K562 (cell line): ENCODE results near the gene LILRA2. TPM values are rescaled to one million over a fixed set of nuclear protein-coding genes. Genes with fewer than 3 reads are reported as not detected.
A peak's percentile ranks its signal among the peaks of the same experiment; 100 is the strongest.

ENCODE experiments used
- ATF2 ChIP-seq: sonication (generic); formaldehyde crosslinking; IDR thresholded peaks from 2 replicates; pipeline ENCODE4 v1.8.1; 2022; ENCODE audit warnings: missing genetic modification reagents
- BDP1 ChIP-seq: IDR thresholded peaks from 3 replicates; pipeline ENCODE4 v1.6.1; 2011; ENCODE audit not compliant: insufficient read length, insufficient read depth
- CBX8 ChIP-seq: fragments of 200-600 bp; sonication (generic); IDR thresholded peaks from 2 replicates; pipeline ENCODE4 v1.6.1; 2012; ENCODE audit warnings: borderline replicate concordance, mixed run types, low read depth, mild to moderate bottlenecking, moderate library complexity, mixed read lengths, low read length, control low read depth, inconsistent platforms; ENCODE audit not compliant: poor library complexity, severe bottlenecking; ENCODE audit errors: extremely low read depth
- DIDO1 ChIP-seq: fragments of 450-650 bp; IDR thresholded peaks from 2 replicates; pipeline ENCODE4 v1.6.1; 2016; ENCODE audit warnings: low read depth, missing biosample characterization, missing genetic modification characterization
- FIP1L1 ChIP-seq: fragments of 200-400 bp; formaldehyde crosslinking; IDR thresholded peaks from 2 replicates; pipeline ENCODE4 v1.6.1; 2018; ENCODE audit warnings: mild to moderate bottlenecking, low read depth, low read length; ENCODE audit not compliant: poor library complexity, severe bottlenecking
- GABPA ChIP-seq: fragments of 200-800 bp; sonication (Bioruptor generic); conservative IDR thresholded peaks from 2 replicates; pipeline ENCODE4 v1.6.1; 2016; ENCODE audit warnings: low read depth, missing genetic modification characterization, missing compliant biosample characterization
- HMG20A ChIP-seq: fragments of 450-650 bp; formaldehyde crosslinking; conservative IDR thresholded peaks from 2 replicates; pipeline ENCODE4 v1.4.0; 2020; ENCODE audit warnings: mild to moderate bottlenecking, mixed read lengths
- IRF1 ChIP-seq: sonication (generic); formaldehyde crosslinking; IDR thresholded peaks from 2 replicates; pipeline ENCODE4 v1.8.0; 2022; ENCODE audit warnings: missing genetic modification reagents, mild to moderate bottlenecking, borderline replicate concordance
- KAT2B ChIP-seq: IDR thresholded peaks from one replicate; pipeline ENCODE4 v1.6.1; 2012; ENCODE audit warnings: low read depth, mild to moderate bottlenecking, control low read depth, inconsistent platforms, low read length, moderate library complexity
- KDM1A ChIP-seq, 2 experiments: fragments of 450-650 bp; IDR thresholded peaks; 2 replicates each; pipeline ENCODE4 v1.6.1; 2016; ENCODE audit warnings: mild to moderate bottlenecking in 2 of 2
- KLF10 ChIP-seq: fragments of 250-450 bp; sonication (Bioruptor Pico); IDR thresholded peaks from 2 replicates; pipeline ENCODE4 v1.6.1; 2021; ENCODE audit warnings: matching md5 sums
- MCM5 ChIP-seq: fragments of 450-650 bp; IDR thresholded peaks from 2 replicates; pipeline ENCODE4 v1.6.1; 2016; ENCODE audit warnings: low read depth
- MTA2 ChIP-seq: fragments of 450-650 bp; IDR thresholded peaks from 2 replicates; pipeline ENCODE4 v1.6.1; 2016; ENCODE audit warnings: low read depth
- POLR2AphosphoS2 ChIP-seq: IDR thresholded peaks from 2 replicates; pipeline ENCODE4 v1.6.1; 2012; ENCODE audit warnings: low read length, improper control_type of control experiment
- PTRF ChIP-seq: fragments of 450-650 bp; IDR thresholded peaks from 2 replicates; pipeline ENCODE4 v1.6.1; 2016; ENCODE audit warnings: mild to moderate bottlenecking, missing genetic modification characterization, missing compliant biosample characterization
- RFX5 ChIP-seq: IDR thresholded peaks from 2 replicates; pipeline ENCODE4 v1.6.1; 2011; ENCODE audit warnings: low read depth, mild to moderate bottlenecking, improper control_type of control experiment, low read length
- SREBF1 ChIP-seq: fragments of 150-350 bp; IDR thresholded peaks from 2 replicates; pipeline ENCODE4 v1.6.1; 2014; ENCODE audit warnings: antibody characterized with exemption, low read depth, low read length, borderline replicate concordance
- TBP ChIP-seq: optimal IDR thresholded peaks from 2 replicates; pipeline ENCODE3; 2011; ENCODE audit warnings: low read depth, low read length, improper control_type of control experiment
- TGIF2 ChIP-seq: sonication (generic); formaldehyde crosslinking; IDR thresholded peaks from 2 replicates; pipeline ENCODE4 v1.8.1; 2022; ENCODE audit warnings: mild to moderate bottlenecking, missing genetic modification reagents, moderate library complexity
- ZNF174 ChIP-seq: fragments of 250-450 bp; sonication (Bioruptor Pico); IDR thresholded peaks from 2 replicates; pipeline ENCODE4 v1.4.0; 2020; ENCODE audit warnings: mild to moderate bottlenecking
- polyA plus RNA-seq, 8 experiments: library from polyadenylated mRNA; depleted of rRNA in 4 of 8; stranded (reverse) in 5 of 8; unstranded in 3 of 8; fragments of >200 nt; fragmentation: Nextera tagmentation in 2 of 8; fragmentation: Illumina TruSeq in 1 of 8; extraction: Ambion mirVana in 2 of 8; extraction: Trizol in 1 of 8; gene quantifications; 2 replicates each; pipeline versions ENCODE4 v1.2.1 to v1.2.3, GENCODE V29; 2011 to 2014; ENCODE audit warnings: inconsistent platforms in 1 of 8, missing spikeins in 1 of 8
- total RNA-seq, 7 experiments: library from RNA; depleted of rRNA in 6 of 7; stranded (reverse); fragments of >200 nt in 6 of 7; fragmentation: Illumina TruSeq in 2 of 7; extraction: Trizol in 2 of 7; gene quantifications; 2 replicates each; pipeline versions ENCODE4 v1.2.1 to v1.2.3, GENCODE V29; 2011 to 2021; ENCODE audit warnings: low replicate concordance in 1 of 7
- TF ChIP-seq, protein P1 (sequence below): sonication (generic); formaldehyde crosslinking; IDR thresholded peaks from 2 replicates; pipeline ENCODE4 v1.8.0; 2022; ENCODE audit warnings: missing genetic modification reagents, mild to moderate bottlenecking, borderline replicate concordance
- TF ChIP-seq, protein P2 (sequence below): fragments of 450-650 bp; IDR thresholded peaks from 2 replicates; pipeline ENCODE4 v1.6.1; 2016; ENCODE audit warnings: antibody characterized with exemption

Gene LILRA2
- total and polyA plus RNA-seq, 9 of the 15 experiments (the other 6 are each of a cell fraction or from before 2014, with no cell fraction given), result 0.32 to 2.1 (median 0.96) TPM

- TF ChIP-seq CBX8 (no peak), FIP1L1 (no peak), TBP (no peak), IRF1 (no peak), MTA2 (no peak), PTRF (tag) (no peak), DIDO1 (tag) (0 out of 2 replicates have a peak, but pooled peaks have one; percentile 41), KAT2B (no peak), GABPA (tag) (peak; percentile 78), SREBF1 (no peak), KLF10 (CRISPR knock-in tag) (no peak), TGIF2 (no peak), BDP1 (no peak), HMG20A (CRISPR knock-in tag) (no peak), ZNF174 (CRISPR knock-in tag) (no peak), ATF2 (CRISPR knock-in tag) (no peak), POLR2AphosphoS2 (no peak), KDM1A (IDR thresholded peaks at IDR 0.05) (no peak), RFX5 (no peak), MCM5 (no peak)
- TF ChIP-seq, protein P1, sequence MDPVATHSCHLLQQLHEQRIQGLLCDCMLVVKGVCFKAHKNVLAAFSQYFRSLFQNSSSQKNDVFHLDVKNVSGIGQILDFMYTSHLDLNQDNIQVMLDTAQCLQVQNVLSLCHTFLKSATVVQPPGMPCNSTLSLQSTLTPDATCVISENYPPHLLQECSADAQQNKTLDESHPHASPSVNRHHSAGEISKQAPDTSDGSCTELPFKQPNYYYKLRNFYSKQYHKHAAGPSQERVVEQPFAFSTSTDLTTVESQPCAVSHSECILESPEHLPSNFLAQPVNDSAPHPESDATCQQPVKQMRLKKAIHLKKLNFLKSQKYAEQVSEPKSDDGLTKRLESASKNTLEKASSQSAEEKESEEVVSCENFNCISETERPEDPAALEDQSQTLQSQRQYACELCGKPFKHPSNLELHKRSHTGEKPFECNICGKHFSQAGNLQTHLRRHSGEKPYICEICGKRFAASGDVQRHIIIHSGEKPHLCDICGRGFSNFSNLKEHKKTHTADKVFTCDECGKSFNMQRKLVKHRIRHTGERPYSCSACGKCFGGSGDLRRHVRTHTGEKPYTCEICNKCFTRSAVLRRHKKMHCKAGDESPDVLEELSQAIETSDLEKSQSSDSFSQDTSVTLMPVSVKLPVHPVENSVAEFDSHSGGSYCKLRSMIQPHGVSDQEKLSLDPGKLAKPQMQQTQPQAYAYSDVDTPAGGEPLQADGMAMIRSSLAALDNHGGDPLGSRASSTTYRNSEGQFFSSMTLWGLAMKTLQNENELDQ (CRISPR knock-in tag), result no peak
- TF ChIP-seq, protein P2, sequence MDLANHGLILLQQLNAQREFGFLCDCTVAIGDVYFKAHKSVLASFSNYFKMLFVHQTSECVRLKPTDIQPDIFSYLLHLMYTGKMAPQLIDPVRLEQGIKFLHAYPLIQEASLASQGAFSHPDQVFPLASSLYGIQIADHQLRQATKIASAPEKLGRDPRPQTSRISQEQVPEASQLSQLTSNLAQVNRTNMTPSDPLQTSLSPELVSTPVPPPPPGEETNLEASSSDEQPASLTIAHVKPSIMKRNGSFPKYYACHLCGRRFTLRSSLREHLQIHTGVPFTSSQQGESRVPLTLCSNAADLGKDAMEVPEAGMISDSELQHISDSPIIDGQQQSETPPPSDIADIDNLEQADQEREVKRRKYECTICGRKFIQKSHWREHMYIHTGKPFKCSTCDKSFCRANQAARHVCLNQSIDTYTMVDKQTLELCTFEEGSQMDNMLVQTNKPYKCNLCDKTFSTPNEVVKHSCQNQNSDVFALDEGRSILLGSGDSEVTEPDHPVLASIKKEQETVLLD, result no peak
Observed at GRCh38 chr19:54561840-54562239, 11.8 kb upstream of the LILRA2 start (continued).
